Endodermal cell (in vitro differentiated cells): Measurements from ENCODE around the gene P3H4. TPM values are rescaled to one million over a fixed set of nuclear protein-coding genes. Genes with fewer than 3 reads are reported as not detected.

ENCODE experiments used
- DNase-seq: peaks from one replicate; pipeline ENCODE4 v3.0.0-alpha.2; 2017
- H3K27ac ChIP-seq: 2 replicates; pipeline ENCODE4 v1.5.1; 2013; ENCODE audit warnings: mild to moderate bottlenecking, low read depth, low read length, moderate library complexity
- H3K27me3 ChIP-seq: 2 replicates; pipeline ENCODE4 v1.6.1; 2013; ENCODE audit warnings: mild to moderate bottlenecking, low read length, moderate library complexity; ENCODE audit not compliant: insufficient read depth, control insufficient read depth, poor library complexity, severe bottlenecking
- H3K36me3 ChIP-seq: 2 replicates; pipeline ENCODE4 v1.7.0; 2013; ENCODE audit warnings: mild to moderate bottlenecking, low read length, moderate library complexity; ENCODE audit not compliant: control insufficient read depth, insufficient read depth
- H3K4me1 ChIP-seq: one replicate; pipeline ENCODE4 v1.7.0; 2013; ENCODE audit warnings: low read length; ENCODE audit not compliant: control insufficient read depth, insufficient read depth
- H3K4me3 ChIP-seq: 2 replicates; pipeline ENCODE4 v1.5.1; 2013; ENCODE audit warnings: mild to moderate bottlenecking, low read length, moderate library complexity
- H3K9ac ChIP-seq: 2 replicates; pipeline ENCODE4 v1.6.1; 2013; ENCODE audit warnings: mild to moderate bottlenecking, low read length, moderate library complexity; ENCODE audit not compliant: poor library complexity, severe bottlenecking; ENCODE audit errors: extremely low read depth
- H3K9me3 ChIP-seq: 2 replicates; pipeline ENCODE4 v1.6.1; 2013; ENCODE audit warnings: mild to moderate bottlenecking, low read length, moderate library complexity; ENCODE audit not compliant: control insufficient read depth
- H3K27ac Mint-ChIP-seq: 2 replicates; pipeline ENCODE4 v1.8.0; 2020; ENCODE audit warnings: mixed read lengths
- H3K27me3 Mint-ChIP-seq: 2 replicates; pipeline ENCODE4 v1.8.0; 2021; ENCODE audit warnings: mild to moderate bottlenecking, mixed read lengths; ENCODE audit not compliant: insufficient read depth
- H3K36me3 Mint-ChIP-seq: 2 replicates; pipeline ENCODE4 v1.8.0; 2020; ENCODE audit warnings: low read depth, mixed read lengths
- H3K4me1 Mint-ChIP-seq: 2 replicates; pipeline ENCODE4 v1.8.0; 2020; ENCODE audit warnings: mixed read lengths
- H3K4me3 Mint-ChIP-seq: 2 replicates; pipeline ENCODE4 v1.8.0; 2020; ENCODE audit warnings: mild to moderate bottlenecking, moderate library complexity, mixed read lengths
- H3K9me3 Mint-ChIP-seq: 2 replicates; pipeline ENCODE4 v1.8.0; 2020; ENCODE audit warnings: mild to moderate bottlenecking, mixed read lengths
- CTCF ChIP-seq: fragments of 200-600 bp; sonication (generic); conservative IDR thresholded peaks from 2 replicates; pipeline ENCODE4 v1.5.0; 2021; ENCODE audit warnings: antibody characterized with exemption, mild to moderate bottlenecking
- WGBS, 2 experiments: methylation state at CpG; one replicate each; pipeline versions ENCODE4 v1.1.5 to v1.1.7; 2013; ENCODE audit warnings: missing lambda C conversion rate in 2 of 2, mixed read lengths in 1 of 2; ENCODE audit not compliant: insufficient coverage in 1 of 2, insufficient read length in 1 of 2; 5-methylcytosine and 5-hydroxymethylcytosine counted together
- total RNA-seq, 2 donors: library from RNA; stranded (reverse); fragmentation: NEBNext Ultra II Directional in 1 of 2; extraction: Animal tissue kit (Norgen Biotek cat#: 25700) in 1 of 2; gene quantifications; 2 replicates in 1 of 2; 3 replicates in 1 of 2; pipeline ENCODE4 v1.2.1, GENCODE V29; 2021

Gene P3H4
- total RNA-seq, 2 donors from 2014 or later: 23.9 to 40.6 TPM

GRCh38 chr17:41785859-41786226, 25.9 kb downstream of the P3H4 start:
- 0 to 2% methylated on average over 16 to 22 of the region's 22 CpGs for WGBS, 2 experiments
- peaks cover 25% of the 10 kb centered on the region for H3K4me1 Mint-ChIP-seq

GRCh38 chr17:41785091-41785858, 26.5 kb downstream of the P3H4 start:
- H3K4me1 ChIP-seq: peaks cover 3% of the 10 kb centered on the region
- peaks cover 16% of the 10 kb centered on the region for H3K36me3 Mint-ChIP-seq
- H3K9me3 Mint-ChIP-seq: no peaks in the 10 kb centered on the region
- peaks cover 14% of the 10 kb centered on the region for H3K27me3 Mint-ChIP-seq
- peak overlapping the region; percentile 81 for H3K4me3 Mint-ChIP-seq
- peaks cover 25% of the 10 kb centered on the region for H3K4me1 Mint-ChIP-seq
- H3K36me3 ChIP-seq: peaks cover 20% of the 10 kb centered on the region
- H3K4me3 ChIP-seq: peak overlapping the region; percentile 93
- peak overlapping the region; percentile 96 for H3K27ac Mint-ChIP-seq
- DNase-seq: peak; percentile 96
- 1 to 2% methylated on average over 6 to 10 of the region's 13 CpGs for WGBS, 2 experiments
- TF ChIP-seq CTCF: no peak
- peak overlapping the region; percentile 68 for H3K9ac ChIP-seq
- H3K27ac ChIP-seq: peak overlapping the region; percentile 83
- H3K9me3 ChIP-seq: no peaks in the 10 kb centered on the region
- no peaks in the 10 kb centered on the region for H3K27me3 ChIP-seq

More at GRCh38 chr17:41785859-41786226, 25.9 kb downstream of the P3H4 start:
- peaks cover 14% of the 10 kb centered on the region for H3K36me3 Mint-ChIP-seq
- Histone ChIP-seq H3K27me3 (no peaks in the 10 kb centered on the region), H3K4me1 (peaks cover 3% of the 10 kb centered on the region), H3K36me3 (peaks cover 20% of the 10 kb centered on the region), H3K9me3 (no peaks in the 10 kb centered on the region), H3K4me3 (peak overlapping the region; percentile 93), H3K9ac (peak overlapping the region; percentile 68), H3K27ac (peak overlapping the region; percentile 83)
- H3K9me3 Mint-ChIP-seq: no peaks in the 10 kb centered on the region
- DNase-seq: peak; percentile 94
- peaks cover 16% of the 10 kb centered on the region for H3K27me3 Mint-ChIP-seq
- no peak for TF ChIP-seq CTCF
- peak overlapping the region; percentile 81 for H3K4me3 Mint-ChIP-seq
- H3K27ac Mint-ChIP-seq: peak overlapping the region; percentile 96

- H3K36me3 Mint-ChIP-seq: peaks cover 16% of the 10 kb centered on the region
- no peak for TF ChIP-seq CTCF
- peaks cover 9% of the 10 kb centered on the region for H3K27me3 Mint-ChIP-seq
- H3K4me3 Mint-ChIP-seq: peak overlapping the region; percentile 81
- Histone ChIP-seq H3K9me3 (no peaks in the 10 kb centered on the region), H3K27ac (peak overlapping the region; percentile 25), H3K4me3 (peak overlapping the region; percentile 93), H3K9ac (peak overlapping the region; percentile 68), H3K4me1 (peaks cover 3% of the 10 kb centered on the region), H3K27me3 (no peaks in the 10 kb centered on the region), H3K36me3 (peaks cover 20% of the 10 kb centered on the region)
- 19% methylated on average over 6 of the region's 6 CpGs; no CpG with 5 or more reads in 1 of the 2 experiments for WGBS, 2 experiments
- peaks cover 25% of the 10 kb centered on the region for H3K4me1 Mint-ChIP-seq
- peak overlapping the region; percentile 96 for H3K27ac Mint-ChIP-seq
- peak; percentile 91 for DNase-seq
- no peaks in the 10 kb centered on the region for H3K9me3 Mint-ChIP-seq
Measured at GRCh38 chr17:41784207-41784744, 27.5 kb downstream of the P3H4 start.
